Kidney tubule cell (primary cell): ENCODE results near the gene EIF3J.
"Not testable (repeated sequence)": the region's sequence is repeated elsewhere in the genome, so short reads cannot be mapped to it uniquely, and the experiment has no call there.

Experiments used
- DNase-seq: peaks from one replicate; pipeline ENCODE4 v3.0.0-alpha.2; 2018; ENCODE audit warnings: low spot score

Gene EIF3J

GRCh38 chr15:44536962-44537734 is at the start of gene EIF3J:
EIF3J (plus strand) TSS chr15:44537147; CDS start chr15:44537195, 48 bp downstream.
- DNase-seq, result peak; percentile 98

- peak; percentile 96 for DNase-seq
These were observed 47.5 kb upstream of the EIF3J start for GRCh38 chr15:44489464-44489863.

- peak; percentile 82 for DNase-seq
These were observed 46.3 kb upstream of the EIF3J start for GRCh38 chr15:44490622-44491021.

- no peak for DNase-seq
These were observed 44.9 kb upstream of the EIF3J start for GRCh38 chr15:44492040-44492439.

- DNase-seq, result no peak
These were observed 44.3 kb upstream of the EIF3J start for GRCh38 chr15:44492672-44493071.

GRCh38 chr15:44495562-44495961 is 41.4 kb upstream of the EIF3J start:
- no peak for DNase-seq

GRCh38 chr15:44500555-44500954 is 36.4 kb upstream of the EIF3J start:
- no peak for DNase-seq

- peak; percentile 59 for DNase-seq
These were observed 35.1 kb upstream of the EIF3J start for GRCh38 chr15:44501768-44502366.

GRCh38 chr15:44516436-44516835 is 20.5 kb upstream of the EIF3J start:
- DNase-seq, result no peak

GRCh38 chr15:44519537-44519936 is 17.4 kb upstream of the EIF3J start:
- DNase-seq, result no peak

- no peak for DNase-seq
These were observed 11.9 kb upstream of the EIF3J start for GRCh38 chr15:44525018-44525417.

GRCh38 chr15:44527241-44527640 is 9.7 kb upstream of the EIF3J start:
- DNase-seq, result no peak

GRCh38 chr15:44529864-44530604 is 6.9 kb upstream of the EIF3J start:
- no peak for DNase-seq

GRCh38 chr15:44530653-44531052 is 6.3 kb upstream of the EIF3J start:
- DNase-seq, result no peak

- DNase-seq, result not testable (repeated sequence)
These were observed 4.7 kb upstream of the EIF3J start for GRCh38 chr15:44532275-44532674.

GRCh38 chr15:44532689-44533088 is 4.3 kb upstream of the EIF3J start:
- no peak for DNase-seq

- DNase-seq, result no peak
These were observed 1.9 kb upstream of the EIF3J start for GRCh38 chr15:44535092-44535491.

GRCh38 chr15:44535523-44536301 is 1.2 kb upstream of the EIF3J start:
- peak; percentile 60 for DNase-seq

- no peak for DNase-seq
These were observed 515 bp upstream of the EIF3J start for GRCh38 chr15:44536302-44536961.

GRCh38 chr15:44537735-44538240 is 841 bp downstream of the EIF3J start:
- no peak for DNase-seq

- peak; percentile 84 for DNase-seq
These were observed 4.5 kb downstream of the EIF3J start for GRCh38 chr15:44541282-44541958.
